GM12878 (cell line): Measurements from ENCODE around the gene ATP6V1G2. TPM values are rescaled to one million over a fixed set of nuclear protein-coding genes. Genes with fewer than 3 reads are reported as not detected.

Experiments used
- BCL3 ChIP-seq: IDR thresholded peaks from 2 replicates; pipeline ENCODE4 v1.6.1; 2011; ENCODE audit warnings: borderline replicate concordance, low read depth, mild to moderate bottlenecking, moderate library complexity, low read length; ENCODE audit not compliant: insufficient read depth, poor library complexity, severe bottlenecking
- CTCF ChIP-seq, 3 experiments: IDR thresholded peaks in 2 of 3; conservative IDR thresholded peaks in 1 of 3; 2 replicates each; pipeline ENCODE4 v1.5.1; 2011; ENCODE audit warnings: low read depth in 3 of 3, low read length in 3 of 3, mild to moderate bottlenecking in 3 of 3, control low read depth in 2 of 3, moderate library complexity in 2 of 3, inconsistent platforms in 1 of 3, mixed read lengths in 1 of 3; ENCODE audit not compliant: control insufficient read depth in 2 of 3, insufficient read depth in 1 of 3; ENCODE audit errors: extremely low read depth in 1 of 3
- HDGF ChIP-seq: fragments of 450-650 bp; IDR thresholded peaks from 2 replicates; pipeline ENCODE4 v1.6.1; 2016; ENCODE audit warnings: antibody characterized with exemption
- IRF4 ChIP-seq: IDR thresholded peaks from 2 replicates; pipeline ENCODE4 v1.6.1; 2011; ENCODE audit warnings: low read depth, low read length
- JUNB ChIP-seq: IDR thresholded peaks from 2 replicates; pipeline ENCODE4 v1.6.1; 2016; ENCODE audit warnings: antibody characterized with exemption, mild to moderate bottlenecking
- MEF2A ChIP-seq: IDR thresholded peaks from 2 replicates; pipeline ENCODE4 v1.6.1; 2011; ENCODE audit warnings: low read depth, mild to moderate bottlenecking, low read length, moderate library complexity; ENCODE audit not compliant: insufficient read depth
- MTA2 ChIP-seq: fragments of 450-650 bp; IDR thresholded peaks from 2 replicates; pipeline ENCODE4 v1.6.1; 2016; ENCODE audit warnings: low read depth, mild to moderate bottlenecking, moderate library complexity
- PAX8 ChIP-seq: fragments of 450-650 bp; IDR thresholded peaks from 2 replicates; pipeline ENCODE4 v1.6.1; 2017; ENCODE audit warnings: mild to moderate bottlenecking, moderate library complexity
- PBX3 ChIP-seq: IDR thresholded peaks from 2 replicates; pipeline ENCODE4 v1.6.1; 2011; ENCODE audit warnings: mild to moderate bottlenecking, low read depth, low read length, moderate library complexity; ENCODE audit not compliant: insufficient replicate concordance
- POLR2A ChIP-seq: IDR thresholded peaks from 2 replicates; pipeline ENCODE4 v1.6.1; 2011; ENCODE audit warnings: low read depth, mild to moderate bottlenecking, low read length
- SPI1 ChIP-seq: IDR thresholded peaks from 2 replicates; pipeline ENCODE4 v1.6.1; 2011; ENCODE audit warnings: low read depth, mild to moderate bottlenecking, low read length, moderate library complexity, borderline replicate concordance; ENCODE audit not compliant: insufficient read depth
- polyA plus RNA-seq, 11 experiments: library from polyadenylated mRNA; depleted of rRNA in 4 of 11; unstranded in 6 of 11; stranded (reverse) in 5 of 11; fragments of >200 nt; fragmentation: Nextera tagmentation in 4 of 11; fragmentation: Illumina TruSeq in 1 of 11; extraction: Ambion mirVana in 4 of 11; extraction: Trizol in 1 of 11; gene quantifications; 1 replicate in 1 of 11; 2 replicates in 10 of 11; pipeline versions ENCODE4 v1.2.1 to v1.2.3, GENCODE V29; 2011 to 2016; ENCODE audit warnings: inconsistent platforms in 2 of 11, missing spikeins in 2 of 11, low read depth in 1 of 11
- total RNA-seq, 4 experiments: library from RNA; depleted of rRNA in 3 of 4; stranded (reverse); fragments of >200 nt in 3 of 4; fragmentation: Illumina TruSeq in 1 of 4; extraction: Trizol in 1 of 4; gene quantifications; 2 replicates each; pipeline versions ENCODE4 v1.2.1 to v1.2.3, GENCODE V29; 2013 to 2021
- TF ChIP-seq, protein P1 (sequence below): fragments of 150-350 bp; IDR thresholded peaks from 2 replicates; pipeline ENCODE4 v1.6.1; 2016; ENCODE audit warnings: low read depth, low read length
- TF ChIP-seq, protein P2 (sequence below): fragments of 450-650 bp; formaldehyde crosslinking; IDR thresholded peaks from 2 replicates; pipeline ENCODE4 v1.4.0; 2022; ENCODE audit warnings: mild to moderate bottlenecking, moderate library complexity
- TF ChIP-seq, protein P3 (sequence below): fragments of 450-650 bp; IDR thresholded peaks from 2 replicates; pipeline ENCODE4 v1.6.1; 2016; ENCODE audit warnings: mild to moderate bottlenecking

Gene ATP6V1G2
- total and polyA plus RNA-seq, 10 of the 15 experiments (the other 5 are each of a cell fraction or from before 2014, with no cell fraction given): 0.45 to 8.9 (median 2.8) TPM

GRCh38 chr6:31574106-31575061 is 28.0 kb upstream of the ATP6V1G2 start (continued):
- peak; percentile 93 for TF ChIP-seq BCL3
- TF ChIP-seq MEF2A: 0 out of 2 replicates have a peak, but pooled peaks have one; percentile 8
- peak; percentile 89; the same call in 1 of the 2 replicates for TF ChIP-seq HDGF
- no peak for TF ChIP-seq MTA2
- TF ChIP-seq PBX3: peak; percentile 1
- TF ChIP-seq CTCF (IDR thresholded peaks at IDR 0.05 in 2 of 3, conservative IDR thresholded peaks at IDR 0.05 in 1 of 3; ENCODE audit: control insufficient read depth in 2 of 3, extremely low read depth in 1 of 3, insufficient read depth in 1 of 3, low read depth in 3 of 3, low read length in 3 of 3): peak in 2 of 3 experiments; percentile 20 to 28; a peak in 3 of 6 replicates
- TF ChIP-seq, protein P1, sequence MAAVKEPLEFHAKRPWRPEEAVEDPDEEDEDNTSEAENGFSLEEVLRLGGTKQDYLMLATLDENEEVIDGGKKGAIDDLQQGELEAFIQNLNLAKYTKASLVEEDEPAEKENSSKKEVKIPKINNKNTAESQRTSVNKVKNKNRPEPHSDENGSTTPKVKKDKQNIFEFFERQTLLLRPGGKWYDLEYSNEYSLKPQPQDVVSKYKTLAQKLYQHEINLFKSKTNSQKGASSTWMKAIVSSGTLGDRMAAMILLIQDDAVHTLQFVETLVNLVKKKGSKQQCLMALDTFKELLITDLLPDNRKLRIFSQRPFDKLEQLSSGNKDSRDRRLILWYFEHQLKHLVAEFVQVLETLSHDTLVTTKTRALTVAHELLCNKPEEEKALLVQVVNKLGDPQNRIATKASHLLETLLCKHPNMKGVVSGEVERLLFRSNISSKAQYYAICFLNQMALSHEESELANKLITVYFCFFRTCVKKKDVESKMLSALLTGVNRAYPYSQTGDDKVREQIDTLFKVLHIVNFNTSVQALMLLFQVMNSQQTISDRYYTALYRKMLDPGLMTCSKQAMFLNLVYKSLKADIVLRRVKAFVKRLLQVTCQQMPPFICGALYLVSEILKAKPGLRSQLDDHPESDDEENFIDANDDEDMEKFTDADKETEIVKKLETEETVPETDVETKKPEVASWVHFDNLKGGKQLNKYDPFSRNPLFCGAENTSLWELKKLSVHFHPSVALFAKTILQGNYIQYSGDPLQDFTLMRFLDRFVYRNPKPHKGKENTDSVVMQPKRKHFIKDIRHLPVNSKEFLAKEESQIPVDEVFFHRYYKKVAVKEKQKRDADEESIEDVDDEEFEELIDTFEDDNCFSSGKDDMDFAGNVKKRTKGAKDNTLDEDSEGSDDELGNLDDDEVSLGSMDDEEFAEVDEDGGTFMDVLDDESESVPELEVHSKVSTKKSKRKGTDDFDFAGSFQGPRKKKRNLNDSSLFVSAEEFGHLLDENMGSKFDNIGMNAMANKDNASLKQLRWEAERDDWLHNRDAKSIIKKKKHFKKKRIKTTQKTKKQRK: no peak
- 0 out of 2 replicates have a peak, but pooled peaks have one; percentile 10 for TF ChIP-seq IRF4
- TF ChIP-seq, protein P2, sequence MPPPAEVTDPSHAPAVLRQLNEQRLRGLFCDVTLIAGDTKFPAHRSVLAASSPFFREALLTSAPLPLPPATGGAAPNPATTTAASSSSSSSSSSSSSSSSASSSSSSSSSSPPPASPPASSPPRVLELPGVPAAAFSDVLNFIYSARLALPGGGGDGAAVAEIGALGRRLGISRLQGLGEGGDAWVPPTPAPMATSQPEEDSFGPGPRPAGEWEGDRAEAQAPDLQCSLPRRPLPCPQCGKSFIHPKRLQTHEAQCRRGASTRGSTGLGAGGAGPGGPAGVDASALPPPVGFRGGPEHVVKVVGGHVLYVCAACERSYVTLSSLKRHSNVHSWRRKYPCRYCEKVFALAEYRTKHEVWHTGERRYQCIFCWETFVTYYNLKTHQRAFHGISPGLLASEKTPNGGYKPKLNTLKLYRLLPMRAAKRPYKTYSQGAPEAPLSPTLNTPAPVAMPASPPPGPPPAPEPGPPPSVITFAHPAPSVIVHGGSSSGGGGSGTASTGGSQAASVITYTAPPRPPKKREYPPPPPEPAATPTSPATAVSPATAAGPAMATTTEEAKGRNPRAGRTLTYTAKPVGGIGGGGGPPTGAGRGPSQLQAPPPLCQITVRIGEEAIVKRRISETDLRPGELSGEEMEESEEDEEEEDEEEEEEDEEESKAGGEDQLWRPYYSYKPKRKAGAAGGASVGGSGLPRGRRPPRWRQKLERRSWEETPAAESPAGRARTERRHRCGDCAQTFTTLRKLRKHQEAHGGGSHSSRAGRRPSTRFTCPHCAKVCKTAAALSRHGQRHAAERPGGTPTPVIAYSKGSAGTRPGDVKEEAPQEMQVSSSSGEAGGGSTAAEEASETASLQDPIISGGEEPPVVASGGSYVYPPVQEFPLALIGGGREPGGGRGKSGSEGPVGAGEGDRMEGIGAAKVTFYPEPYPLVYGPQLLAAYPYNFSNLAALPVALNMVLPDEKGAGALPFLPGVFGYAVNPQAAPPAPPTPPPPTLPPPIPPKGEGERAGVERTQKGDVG (CRISPR knock-in tag): no peak
- peak; percentile 9; the same call in 1 of the 2 replicates for TF ChIP-seq POLR2A
- TF ChIP-seq SPI1: no peak
- peak; percentile 78 for TF ChIP-seq JUNB
- TF ChIP-seq, protein P3, sequence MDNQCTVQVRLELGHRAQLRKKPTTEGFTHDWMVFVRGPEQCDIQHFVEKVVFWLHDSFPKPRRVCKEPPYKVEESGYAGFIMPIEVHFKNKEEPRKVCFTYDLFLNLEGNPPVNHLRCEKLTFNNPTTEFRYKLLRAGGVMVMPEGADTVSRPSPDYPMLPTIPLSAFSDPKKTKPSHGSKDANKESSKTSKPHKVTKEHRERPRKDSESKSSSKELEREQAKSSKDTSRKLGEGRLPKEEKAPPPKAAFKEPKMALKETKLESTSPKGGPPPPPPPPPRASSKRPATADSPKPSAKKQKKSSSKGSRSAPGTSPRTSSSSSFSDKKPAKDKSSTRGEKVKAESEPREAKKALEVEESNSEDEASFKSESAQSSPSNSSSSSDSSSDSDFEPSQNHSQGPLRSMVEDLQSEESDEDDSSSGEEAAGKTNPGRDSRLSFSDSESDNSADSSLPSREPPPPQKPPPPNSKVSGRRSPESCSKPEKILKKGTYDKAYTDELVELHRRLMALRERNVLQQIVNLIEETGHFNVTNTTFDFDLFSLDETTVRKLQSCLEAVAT: 0 out of 2 replicates have a peak, but pooled peaks have one; percentile 31
- TF ChIP-seq PAX8: no peak
